Coronary artery (tissue), 2 donors: Measurements from ENCODE around the gene WNK2.

Experiments
- DNase-seq: peaks from one replicate; pipeline ENCODE4 v3.0.0-alpha.2; 2017; ENCODE audit warnings: low spot score
- H3K27ac ChIP-seq, 2 donors: fragments of 200-600 bp; sonication (generic); one replicate each; pipeline ENCODE4 v1.5.1; 2016 to 2019
- H3K4me3 ChIP-seq: fragments of 200-600 bp; sonication (generic); 2 replicates; pipeline ENCODE4 v1.5.1; 2016; ENCODE audit warnings: mild to moderate bottlenecking, moderate library complexity
- CTCF ChIP-seq: fragments of 200-600 bp; sonication (generic); IDR thresholded peaks from one replicate; pipeline ENCODE4 v1.5.1; 2019; ENCODE audit warnings: antibody characterized with exemption

The WNK2 gene

GRCh38 chr9:93226819-93227218, 42.9 kb downstream of the WNK2 start:
- Histone ChIP-seq H3K4me3 (no peak overlapping the region), H3K27ac (no peak overlapping the region)
- no peak for TF ChIP-seq CTCF
- no peak for DNase-seq

- DNase-seq: no peak
- TF ChIP-seq CTCF: no peak
- Histone ChIP-seq H3K4me3 (no peak overlapping the region), H3K27ac (no peak overlapping the region)
Observed at GRCh38 chr9:93228030-93228429, 44.1 kb downstream of the WNK2 start.

GRCh38 chr9:93228453-93228852, 44.5 kb downstream of the WNK2 start:
- no peak for DNase-seq
- Histone ChIP-seq H3K27ac (no peak overlapping the region), H3K4me3 (no peak overlapping the region)
- no peak for TF ChIP-seq CTCF

- H3K4me3 ChIP-seq: no peak overlapping the region
Observed at GRCh38 chr9:93229636-93230035, 45.7 kb downstream of the WNK2 start.

GRCh38 chr9:93230185-93230584, 46.2 kb downstream of the WNK2 start:
- no peak overlapping the region for H3K27ac ChIP-seq
- no peak overlapping the region for H3K4me3 ChIP-seq
- no peak for DNase-seq
- no peak for TF ChIP-seq CTCF

More at GRCh38 chr9:93229636-93230035, 45.7 kb downstream of the WNK2 start:
- no peak overlapping the region for H3K27ac ChIP-seq
- TF ChIP-seq CTCF: no peak
- no peak for DNase-seq

GRCh38 chr9:93230601-93231000, 46.7 kb downstream of the WNK2 start:
- H3K4me3 ChIP-seq: no peak overlapping the region
- DNase-seq: no peak
- no peak overlapping the region for H3K27ac ChIP-seq
- no peak for TF ChIP-seq CTCF

GRCh38 chr9:93231121-93231694, 47.3 kb downstream of the WNK2 start:
- TF ChIP-seq CTCF: no peak
- Histone ChIP-seq H3K27ac (no peak overlapping the region), H3K4me3 (no peak overlapping the region)
- no peak for DNase-seq
